Panc1 (cell line): ENCODE data around the gene MT1HL1. TPM values are rescaled to one million over a fixed set of nuclear protein-coding genes. Genes with fewer than 3 reads are reported as not detected.

Experiments used
- ATAC-seq: fragments of 200-7000 bp; cut with Tn5 transposase; 2 replicates; pipeline ENCODE4 v1.9.1; 2020; ENCODE audit warnings: mild to moderate bottlenecking, moderate library complexity
- BruUV-seq: library from RNA; stranded (reverse); fragments of 400-500 nt; replicated peaks from 2 replicates; lab custom pipeline; 2021; lab: Mats Ljungman, UMichigan
- CTCF ChIA-PET: fragments of 300-600 bp; sonication (Branson Sonifier 250); formaldehyde crosslinking; loops from one replicate; lab custom pipeline; 2022; ENCODE audit warnings: antibody characterized with exemption; lab: Charles Lee
- POLR2A ChIA-PET: fragments of 300-600 bp; sonication (Branson Sonifier 250); formaldehyde crosslinking; loops from one replicate; lab custom pipeline; 2022; ENCODE audit warnings: antibody characterized with exemption; lab: Charles Lee
- DNase-seq: peaks from one replicate; pipeline ENCODE4 v3.0.0-alpha.2; 2010; ENCODE audit warnings: low read depth, low spot score
- H3K27ac ChIP-seq: 2 replicates; pipeline ENCODE4 v1.5.1; 2011; ENCODE audit warnings: mild to moderate bottlenecking, low read length, inconsistent platforms
- H3K27me3 ChIP-seq: fragments of 200-500 bp; sonication (Bioruptor generic); 2 replicates; pipeline ENCODE4 v1.6.0; 2014; ENCODE audit warnings: low read length, inconsistent platforms; ENCODE audit not compliant: control insufficient read depth, insufficient read depth
- H3K36me3 ChIP-seq: fragments of 200-500 bp; sonication (Bioruptor generic); 2 replicates; pipeline ENCODE4 v1.5.1; 2014; ENCODE audit warnings: inconsistent platforms, mild to moderate bottlenecking, low read length, moderate library complexity; ENCODE audit not compliant: control insufficient read depth, insufficient read depth
- H3K4me1 ChIP-seq: 2 replicates; pipeline ENCODE4 v1.5.1; 2011; ENCODE audit warnings: inconsistent platforms, mild to moderate bottlenecking, low read length, moderate library complexity; ENCODE audit not compliant: control insufficient read depth, insufficient read depth
- H3K4me3 ChIP-seq, 2 experiments: 2 replicates each; pipeline ENCODE4 v1.5.1; 2011 to 2012; ENCODE audit warnings: low read depth in 2 of 2, low read length in 2 of 2, mild to moderate bottlenecking in 2 of 2, inconsistent platforms in 1 of 2, moderate library complexity in 1 of 2
- H3K9me3 ChIP-seq: fragments of 200-500 bp; sonication (Bioruptor generic); 2 replicates; pipeline ENCODE4 v1.5.1; 2014; ENCODE audit warnings: low read depth, mild to moderate bottlenecking, inconsistent platforms, low read length, moderate library complexity; ENCODE audit not compliant: control insufficient read depth, insufficient read depth
- POLR2AphosphoS5 ChIP-seq: IDR thresholded peaks from 2 replicates; pipeline ENCODE4 v1.6.1; 2012; ENCODE audit warnings: mild to moderate bottlenecking, low read depth, low read length, moderate library complexity
- SIN3A ChIP-seq: IDR thresholded peaks from 2 replicates; pipeline ENCODE4 v1.6.1; 2012; ENCODE audit warnings: low read depth, mild to moderate bottlenecking, low read length, moderate library complexity, borderline replicate concordance; ENCODE audit not compliant: insufficient read depth
- TCF7L2 ChIP-seq: IDR thresholded peaks from 2 replicates; pipeline ENCODE4 v1.6.1; 2011; ENCODE audit warnings: mild to moderate bottlenecking, low read depth, low read length, inconsistent platforms
- in situ Hi-C: cut with HindIII; loops from 2 replicates; pipeline ENCODE4 v1.10.0; 2016; ENCODE audit warnings: low sequenced_read_pairs, low pct_unique_long_range_greater_than_20kb
- intact Hi-C: fragments of 100-400 bp; cut with micrococcal nuclease; formaldehyde crosslinking; loops from one replicate; pipeline ENCODE4 v1.10.0; 2022; ENCODE audit not compliant: unreplicated experiment
- total RNA-seq: library from RNA; stranded (reverse); gene quantifications from one replicate; pipeline ENCODE4 v1.2.1, GENCODE V29; 2021; ENCODE audit not compliant: unreplicated experiment
- TF ChIP-seq, protein P1 (sequence below): fragments of 450-650 bp; IDR thresholded peaks from 2 replicates; pipeline ENCODE4 v1.5.1; 2017; ENCODE audit warnings: mild to moderate bottlenecking
- TF ChIP-seq, protein P2 (sequence below), 2 experiments: IDR thresholded peaks; 2 replicates each; pipeline ENCODE4 v1.6.1; 2011 to 2012; ENCODE audit warnings: low read depth in 2 of 2, control low read depth in 1 of 2, low read length in 1 of 2, mild to moderate bottlenecking in 1 of 2, moderate library complexity in 1 of 2; ENCODE audit not compliant: insufficient read depth in 1 of 2

MT1HL1 gene
- total RNA-seq, 1 experiment from 2014 or later = not detected

DNA sequence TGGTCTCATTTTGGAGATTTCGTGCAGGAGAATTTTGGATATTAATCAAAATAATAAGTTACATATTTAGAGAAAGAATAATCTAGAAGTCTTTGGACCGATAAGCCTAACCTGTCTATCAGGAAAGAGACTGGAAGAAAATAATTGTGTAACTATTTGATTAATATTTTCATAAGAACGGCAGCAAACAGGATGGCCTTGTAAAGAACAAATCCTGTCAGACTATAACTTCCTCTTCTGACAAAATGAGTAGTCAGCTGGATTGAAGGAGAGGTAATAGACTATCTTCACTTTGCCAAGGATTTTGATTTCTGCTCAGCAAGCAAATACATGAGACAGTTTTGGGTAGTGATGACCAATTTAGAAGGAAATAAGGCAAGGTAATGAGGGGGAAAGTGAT is 25.0 kb upstream of the MT1HL1 start:
- TF ChIP-seq TCF7L2 (no peak), POLR2AphosphoS5 (no peak), SIN3A (no peak)
- TF ChIP-seq, protein P1, sequence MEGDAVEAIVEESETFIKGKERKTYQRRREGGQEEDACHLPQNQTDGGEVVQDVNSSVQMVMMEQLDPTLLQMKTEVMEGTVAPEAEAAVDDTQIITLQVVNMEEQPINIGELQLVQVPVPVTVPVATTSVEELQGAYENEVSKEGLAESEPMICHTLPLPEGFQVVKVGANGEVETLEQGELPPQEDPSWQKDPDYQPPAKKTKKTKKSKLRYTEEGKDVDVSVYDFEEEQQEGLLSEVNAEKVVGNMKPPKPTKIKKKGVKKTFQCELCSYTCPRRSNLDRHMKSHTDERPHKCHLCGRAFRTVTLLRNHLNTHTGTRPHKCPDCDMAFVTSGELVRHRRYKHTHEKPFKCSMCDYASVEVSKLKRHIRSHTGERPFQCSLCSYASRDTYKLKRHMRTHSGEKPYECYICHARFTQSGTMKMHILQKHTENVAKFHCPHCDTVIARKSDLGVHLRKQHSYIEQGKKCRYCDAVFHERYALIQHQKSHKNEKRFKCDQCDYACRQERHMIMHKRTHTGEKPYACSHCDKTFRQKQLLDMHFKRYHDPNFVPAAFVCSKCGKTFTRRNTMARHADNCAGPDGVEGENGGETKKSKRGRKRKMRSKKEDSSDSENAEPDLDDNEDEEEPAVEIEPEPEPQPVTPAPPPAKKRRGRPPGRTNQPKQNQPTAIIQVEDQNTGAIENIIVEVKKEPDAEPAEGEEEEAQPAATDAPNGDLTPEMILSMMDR = no peak
- TF ChIP-seq, protein P2, sequence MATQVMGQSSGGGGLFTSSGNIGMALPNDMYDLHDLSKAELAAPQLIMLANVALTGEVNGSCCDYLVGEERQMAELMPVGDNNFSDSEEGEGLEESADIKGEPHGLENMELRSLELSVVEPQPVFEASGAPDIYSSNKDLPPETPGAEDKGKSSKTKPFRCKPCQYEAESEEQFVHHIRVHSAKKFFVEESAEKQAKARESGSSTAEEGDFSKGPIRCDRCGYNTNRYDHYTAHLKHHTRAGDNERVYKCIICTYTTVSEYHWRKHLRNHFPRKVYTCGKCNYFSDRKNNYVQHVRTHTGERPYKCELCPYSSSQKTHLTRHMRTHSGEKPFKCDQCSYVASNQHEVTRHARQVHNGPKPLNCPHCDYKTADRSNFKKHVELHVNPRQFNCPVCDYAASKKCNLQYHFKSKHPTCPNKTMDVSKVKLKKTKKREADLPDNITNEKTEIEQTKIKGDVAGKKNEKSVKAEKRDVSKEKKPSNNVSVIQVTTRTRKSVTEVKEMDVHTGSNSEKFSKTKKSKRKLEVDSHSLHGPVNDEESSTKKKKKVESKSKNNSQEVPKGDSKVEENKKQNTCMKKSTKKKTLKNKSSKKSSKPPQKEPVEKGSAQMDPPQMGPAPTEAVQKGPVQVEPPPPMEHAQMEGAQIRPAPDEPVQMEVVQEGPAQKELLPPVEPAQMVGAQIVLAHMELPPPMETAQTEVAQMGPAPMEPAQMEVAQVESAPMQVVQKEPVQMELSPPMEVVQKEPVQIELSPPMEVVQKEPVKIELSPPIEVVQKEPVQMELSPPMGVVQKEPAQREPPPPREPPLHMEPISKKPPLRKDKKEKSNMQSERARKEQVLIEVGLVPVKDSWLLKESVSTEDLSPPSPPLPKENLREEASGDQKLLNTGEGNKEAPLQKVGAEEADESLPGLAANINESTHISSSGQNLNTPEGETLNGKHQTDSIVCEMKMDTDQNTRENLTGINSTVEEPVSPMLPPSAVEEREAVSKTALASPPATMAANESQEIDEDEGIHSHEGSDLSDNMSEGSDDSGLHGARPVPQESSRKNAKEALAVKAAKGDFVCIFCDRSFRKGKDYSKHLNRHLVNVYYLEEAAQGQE (IDR thresholded peaks at IDR 0.05; ENCODE audit: insufficient read depth in 1 of 2, low read depth in 2 of 2, low read length in 1 of 2) = no peak
- no peak overlapping the region for H3K4me3 ChIP-seq
- CTCF ChIA-PET = no interaction called here
- POLR2A ChIA-PET = no interaction called here
- ATAC-seq (no peak), DNase-seq (no peak)
- H3K27me3 ChIP-seq = no peaks in the 10 kb centered on the region
- peaks cover 7% of the 10 kb centered on the region for H3K4me1 ChIP-seq
- intact Hi-C loops (no loop called here), in situ Hi-C loops (no loop called here)
- BruUV-seq = no TSS peak
- no peak overlapping the region for H3K27ac ChIP-seq
- no peaks in the 10 kb centered on the region for H3K36me3 ChIP-seq
- 0 out of 2 replicates have a peak, but pooled peaks cover 4% of the 10 kb centered on the region for H3K9me3 ChIP-seq

DNA sequence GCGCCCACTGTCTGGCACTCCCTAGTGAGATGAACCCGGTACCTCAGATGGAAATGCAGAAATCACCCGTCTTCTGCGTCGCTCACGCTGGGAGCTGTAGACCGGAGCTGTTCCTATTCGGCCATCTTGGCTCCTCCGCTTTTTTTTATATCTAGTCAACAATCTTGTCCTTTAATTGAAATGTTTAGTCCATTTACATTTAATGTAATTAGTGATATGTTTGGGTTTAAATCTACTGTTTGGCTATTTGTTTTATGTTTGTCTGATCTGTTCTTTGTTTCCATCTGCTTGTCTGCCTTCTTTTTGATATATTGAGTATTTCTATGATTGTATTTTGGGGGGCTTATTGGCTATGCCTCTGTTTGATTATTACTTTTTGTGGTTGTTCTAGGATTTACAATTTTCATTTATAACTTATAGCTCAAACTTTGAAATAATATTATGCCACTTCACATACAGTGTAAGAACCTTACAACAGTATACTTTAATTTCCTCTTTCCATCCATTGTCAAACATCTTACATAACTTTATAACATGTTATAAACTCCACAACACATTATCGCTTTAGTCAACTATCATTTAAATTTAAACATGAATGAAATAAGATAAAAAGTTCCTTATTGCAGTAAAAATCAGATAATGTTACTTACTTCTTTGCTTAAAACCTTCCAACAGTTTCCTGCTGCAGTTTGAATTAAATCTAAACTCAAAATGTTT is 21.3 kb upstream of the MT1HL1 start:
- intact Hi-C loops (no loop called here), in situ Hi-C loops (no loop called here)
- no TSS peak for BruUV-seq
- Histone ChIP-seq H3K4me3 (no peak overlapping the region), H3K4me1 (no peaks in the 10 kb centered on the region), H3K27ac (no peak overlapping the region), H3K36me3 (no peaks in the 10 kb centered on the region), H3K27me3 (no peaks in the 10 kb centered on the region), H3K9me3 (0 out of 2 replicates have a peak, but pooled peaks cover 4% of the 10 kb centered on the region)
- TF ChIP-seq TCF7L2 (no peak), SIN3A (no peak)
- TF ChIP-seq, protein P1 = no peak
- DNase-seq (no peak), ATAC-seq (no peak)
- ChIA-PET POLR2A (no interaction called here), CTCF (no interaction called here)
